Fibroblast of skin of abdomen (primary cell): ENCODE data around the gene GRM2.
"Not testable (repeated sequence)": the region's sequence is repeated elsewhere in the genome, so short reads cannot be mapped to it uniquely, and the experiment has no call there.

Experiments
- DNase-seq: peaks from one replicate; pipeline ENCODE4 v3.0.0-alpha.2; 2013

GRM2 gene

GRCh38 chr3:51729042-51729633 lies 22.3 kb downstream of the GRM2 start:
- no peak for DNase-seq

- no peak for DNase-seq
Measured at GRCh38 chr3:51733859-51734571, 27.1 kb downstream of the GRM2 start.

GRCh38 chr3:51734572-51734907 lies 27.7 kb downstream of the GRM2 start:
- no peak for DNase-seq

GRCh38 chr3:51735039-51735438 lies 28.2 kb downstream of the GRM2 start:
- no peak for DNase-seq

- no peak for DNase-seq
Measured at GRCh38 chr3:51735950-51736349, 29.1 kb downstream of the GRM2 start.

- no peak for DNase-seq
Measured at GRCh38 chr3:51739110-51739509, 32.2 kb downstream of the GRM2 start.

- DNase-seq = not testable (repeated sequence)
Measured at GRCh38 chr3:51742320-51742719, 35.5 kb downstream of the GRM2 start.

- not testable (repeated sequence) for DNase-seq
Measured at GRCh38 chr3:51742978-51743377, 36.1 kb downstream of the GRM2 start.

- DNase-seq = no peak
Measured at GRCh38 chr3:51747840-51748239, 41.0 kb downstream of the GRM2 start.

- DNase-seq = no peak
Measured at GRCh38 chr3:51748327-51748726, 41.5 kb downstream of the GRM2 start.

GRCh38 chr3:51750878-51751277 lies 44.0 kb downstream of the GRM2 start:
- DNase-seq = no peak

- DNase-seq = no peak
Measured at GRCh38 chr3:51751287-51751686, 44.4 kb downstream of the GRM2 start.

GRCh38 chr3:51753763-51754750 lies 47.2 kb downstream of the GRM2 start:
- DNase-seq = not testable (repeated sequence)

- DNase-seq = no peak
Measured at GRCh38 chr3:51759203-51759602, 52.3 kb downstream of the GRM2 start.
